MM.1S (cell line): Measurements from ENCODE around the gene FTL.
"Not testable (repeated sequence)": the region's sequence is repeated elsewhere in the genome, so short reads cannot be mapped to it uniquely, and the experiment has no call there.

Experiments used
- DNase-seq: peaks from one replicate; pipeline ENCODE4 v3.0.0-alpha.2; 2015
- H2AFZ ChIP-seq: fragments of 300-600 bp; sonication (generic); 2 replicates; pipeline ENCODE4 v1.6.0; 2016; ENCODE audit warnings: antibody characterized with exemption, low read length
- H3F3A ChIP-seq: fragments of 300-600 bp; sonication (generic); 2 replicates; pipeline ENCODE4 v1.6.1; 2016; ENCODE audit warnings: mild to moderate bottlenecking, antibody characterized with exemption, low read length, moderate library complexity, mixed read lengths; ENCODE audit not compliant: insufficient read depth
- H3K27ac ChIP-seq: fragments of 300-600 bp; sonication (generic); 2 replicates; pipeline ENCODE4 v1.5.1; 2016; ENCODE audit warnings: mild to moderate bottlenecking, low read length
- H3K27me3 ChIP-seq: fragments of 300-600 bp; sonication (generic); replicated peaks from 2 replicates; pipeline ENCODE4 v1.6.0; 2016; ENCODE audit warnings: low read length; ENCODE audit not compliant: insufficient read depth
- H3K36me3 ChIP-seq: fragments of 300-600 bp; sonication (generic); replicated peaks from 2 replicates; pipeline ENCODE4 v1.6.1; 2016; ENCODE audit warnings: mild to moderate bottlenecking, low read length, mixed read lengths; ENCODE audit not compliant: insufficient read depth
- H3K4me1 ChIP-seq: fragments of 300-600 bp; sonication (generic); 2 replicates; pipeline ENCODE4 v1.6.1; 2016; ENCODE audit warnings: low read length, mixed read lengths
- H3K4me2 ChIP-seq: fragments of 300-600 bp; sonication (generic); 2 replicates; pipeline ENCODE4 v1.6.0; 2016; ENCODE audit warnings: low read depth, low read length
- H3K4me3 ChIP-seq: fragments of 300-600 bp; sonication (generic); 2 replicates; pipeline ENCODE4 v1.5.1; 2016; ENCODE audit warnings: low read length, mixed read lengths
- H3K79me2 ChIP-seq: fragments of 300-600 bp; sonication (generic); 2 replicates; pipeline ENCODE4 v1.6.1; 2016; ENCODE audit warnings: mixed run types, low read length, mixed read lengths
- H3K9ac ChIP-seq: fragments of 300-600 bp; sonication (generic); 2 replicates; pipeline ENCODE4 v1.6.1; 2016; ENCODE audit warnings: low read length, mixed read lengths
- H3K9me2 ChIP-seq: fragments of 300-600 bp; sonication (generic); replicated peaks from 2 replicates; pipeline ENCODE4 v1.6.1; 2016; ENCODE audit warnings: mild to moderate bottlenecking, low read length, mixed read lengths; ENCODE audit not compliant: insufficient read depth
- H3K9me3 ChIP-seq: fragments of 300-600 bp; sonication (generic); replicated peaks from 2 replicates; pipeline ENCODE4 v1.6.1; 2016; ENCODE audit warnings: mild to moderate bottlenecking, low read length, mixed read lengths; ENCODE audit not compliant: insufficient read depth
- H4K20me1 ChIP-seq: fragments of 300-600 bp; sonication (generic); 2 replicates; pipeline ENCODE4 v1.6.1; 2016; ENCODE audit warnings: mild to moderate bottlenecking, low read length, moderate library complexity, mixed read lengths; ENCODE audit not compliant: insufficient read depth
- CTCF ChIP-seq: fragments of 300-600 bp; sonication (generic); IDR thresholded peaks from 2 replicates; pipeline ENCODE4 v1.5.1; 2016; ENCODE audit warnings: antibody characterized with exemption, low read length, mixed read lengths
- EZH2 ChIP-seq: fragments of 300-600 bp; sonication (generic); optimal IDR thresholded peaks from 2 replicates; pipeline ENCODE3; 2017; ENCODE audit warnings: low read depth, mild to moderate bottlenecking, antibody characterized with exemption, low read length, mixed read lengths
- EZH2phosphoT487 ChIP-seq: fragments of 300-600 bp; sonication (generic); IDR thresholded peaks from 2 replicates; pipeline ENCODE4 v1.6.1; 2018; ENCODE audit warnings: antibody characterized with exemption, low read length

FTL gene

GRCh38 chr19:48922548-48923490 lies 42.3 kb upstream of the FTL start:
- DNase-seq: no peak
- Histone ChIP-seq H3K27me3 (no peaks in the 10 kb centered on the region), H2AFZ (no peak overlapping the region), H3K36me3 (no peaks in the 10 kb centered on the region), H3K4me3 (no peak overlapping the region), H3K9ac (no peak overlapping the region), H4K20me1 (no peaks in the 10 kb centered on the region), H3K4me1 (no peaks in the 10 kb centered on the region), H3F3A (no peaks in the 10 kb centered on the region; the same call in 1 of the 2 replicates), H3K27ac (no peak overlapping the region), H3K9me3 (no peaks in the 10 kb centered on the region), H3K4me2 (no peak overlapping the region), H3K9me2 (no peaks in the 10 kb centered on the region), H3K79me2 (no peaks in the 10 kb centered on the region)
- no peak for TF ChIP-seq EZH2
- no peak for TF ChIP-seq EZH2phosphoT487
- TF ChIP-seq CTCF: no peak

GRCh38 chr19:48925240-48925843 lies 39.8 kb upstream of the FTL start:
- Histone ChIP-seq H3K4me2 (no peak overlapping the region), H3K9me2 (no peaks in the 10 kb centered on the region), H4K20me1 (no peaks in the 10 kb centered on the region), H3K36me3 (no peaks in the 10 kb centered on the region), H3K79me2 (no peaks in the 10 kb centered on the region), H3K27me3 (no peaks in the 10 kb centered on the region), H3F3A (no peaks in the 10 kb centered on the region; the same call in 1 of the 2 replicates), H3K9ac (no peak overlapping the region), H3K4me3 (no peak overlapping the region), H3K4me1 (no peaks in the 10 kb centered on the region), H2AFZ (no peak overlapping the region), H3K9me3 (no peaks in the 10 kb centered on the region), H3K27ac (no peak overlapping the region)
- DNase-seq: no peak
- TF ChIP-seq EZH2: no peak
- TF ChIP-seq EZH2phosphoT487: no peak
- TF ChIP-seq CTCF: no peak

GRCh38 chr19:48925890-48926289 lies 39.2 kb upstream of the FTL start:
- H3K4me1 ChIP-seq, H3K9me3 ChIP-seq, H3K27me3 ChIP-seq, H3K4me3 ChIP-seq, H3K36me3 ChIP-seq, H3F3A ChIP-seq, H2AFZ ChIP-seq, H3K9me2 ChIP-seq, H4K20me1 ChIP-seq, H3K9ac ChIP-seq, H3K27ac ChIP-seq, H3K4me2 ChIP-seq, H3K79me2 ChIP-seq, DNase-seq: not testable (repeated sequence)

GRCh38 chr19:48926909-48927308 lies 38.2 kb upstream of the FTL start:
- Histone ChIP-seq H4K20me1 (no peaks in the 10 kb centered on the region), H3F3A (no peaks in the 10 kb centered on the region; the same call in 1 of the 2 replicates), H3K79me2 (no peaks in the 10 kb centered on the region), H3K4me3 (no peak overlapping the region), H3K4me1 (no peaks in the 10 kb centered on the region), H3K9ac (no peak overlapping the region), H3K9me2 (no peaks in the 10 kb centered on the region), H3K9me3 (no peaks in the 10 kb centered on the region), H2AFZ (no peak overlapping the region), H3K4me2 (no peak overlapping the region), H3K27ac (no peak overlapping the region), H3K27me3 (no peaks in the 10 kb centered on the region), H3K36me3 (no peaks in the 10 kb centered on the region)
- TF ChIP-seq EZH2 (no peak), CTCF (no peak), EZH2phosphoT487 (no peak)
- DNase-seq: no peak

- H3K27me3 ChIP-seq, H3K4me2 ChIP-seq, H3K79me2 ChIP-seq, H3K4me1 ChIP-seq, H2AFZ ChIP-seq, H4K20me1 ChIP-seq, H3K9ac ChIP-seq, DNase-seq, H3K36me3 ChIP-seq, H3K9me3 ChIP-seq, H3K9me2 ChIP-seq, H3K27ac ChIP-seq, H3K4me3 ChIP-seq, H3F3A ChIP-seq: not testable (repeated sequence)
Measured at GRCh38 chr19:48927692-48928091, 37.4 kb upstream of the FTL start.
